Karpas-422 (cell line): ENCODE measurements around the gene CWC27. TPM values are rescaled to one million over a fixed set of nuclear protein-coding genes. Genes with fewer than 3 reads are reported as not detected.

Experiments used
- DNase-seq: peaks from one replicate; pipeline ENCODE4 v3.0.0-alpha.2; 2015
- H2AFZ ChIP-seq: fragments of 200-600 bp; sonication (generic); 2 replicates; pipeline ENCODE4 v1.6.1; 2014; ENCODE audit warnings: antibody characterized with exemption, low read length, mixed read lengths
- H3K27ac ChIP-seq: fragments of 200-600 bp; sonication (generic); 2 replicates; pipeline ENCODE4 v1.5.1; 2014; ENCODE audit warnings: mild to moderate bottlenecking, low read length, moderate library complexity
- H3K27me3 ChIP-seq: fragments of 200-600 bp; sonication (generic); 2 replicates; pipeline ENCODE4 v1.6.1; 2014; ENCODE audit warnings: low read length, mixed read lengths
- H3K36me3 ChIP-seq: fragments of 200-600 bp; sonication (generic); 2 replicates; pipeline ENCODE4 v1.6.1; 2014; ENCODE audit warnings: low read length, mixed read lengths; ENCODE audit not compliant: insufficient read depth
- H3K4me1 ChIP-seq: fragments of 200-600 bp; sonication (generic); 2 replicates; pipeline ENCODE4 v1.6.1; 2014; ENCODE audit warnings: mild to moderate bottlenecking, low read length, mixed read lengths
- H3K4me2 ChIP-seq: fragments of 200-600 bp; sonication (generic); 2 replicates; pipeline ENCODE4 v1.6.1; 2014; ENCODE audit warnings: low read length, low read depth, mild to moderate bottlenecking; ENCODE audit not compliant: poor library complexity, severe bottlenecking
- H3K4me3 ChIP-seq: fragments of 200-600 bp; sonication (generic); 2 replicates; pipeline ENCODE4 v1.5.1; 2014; ENCODE audit warnings: mild to moderate bottlenecking, antibody characterized with exemption, low read length, mixed read lengths
- H3K79me2 ChIP-seq: fragments of 200-600 bp; sonication (generic); 2 replicates; pipeline ENCODE4 v1.6.1; 2014; ENCODE audit warnings: mild to moderate bottlenecking, low read length, mixed read lengths
- H3K9ac ChIP-seq: fragments of 200-600 bp; sonication (generic); 2 replicates; pipeline ENCODE4 v1.6.0; 2014; ENCODE audit warnings: low read length
- H3K9me2 ChIP-seq: fragments of 200-600 bp; sonication (generic), shearing (Covaris generic); replicated peaks from 2 replicates; pipeline ENCODE4 v1.6.0; 2014; ENCODE audit warnings: mild to moderate bottlenecking, low read length, moderate library complexity; ENCODE audit not compliant: insufficient read depth
- H3K9me3 ChIP-seq: fragments of 300-700, 200-600 bp; sonication (generic); 2 replicates; pipeline ENCODE4 v1.6.1; 2014; ENCODE audit warnings: low read length, mixed read lengths
- H4K20me1 ChIP-seq: fragments of 200-600 bp; sonication (generic); 2 replicates; pipeline ENCODE4 v1.6.1; 2014; ENCODE audit warnings: mild to moderate bottlenecking, antibody characterized with exemption, low read length, low read depth; ENCODE audit not compliant: insufficient read depth
- total RNA-seq: library from RNA; depleted of rRNA; stranded (reverse); fragments of >200 nt; shearing (Covaris generic); gene quantifications from 2 replicates; pipeline ENCODE4 v1.2.3, GENCODE V29; 2014; ENCODE audit warnings: low replicate concordance; rRNA removed

The CWC27 gene, protein sequence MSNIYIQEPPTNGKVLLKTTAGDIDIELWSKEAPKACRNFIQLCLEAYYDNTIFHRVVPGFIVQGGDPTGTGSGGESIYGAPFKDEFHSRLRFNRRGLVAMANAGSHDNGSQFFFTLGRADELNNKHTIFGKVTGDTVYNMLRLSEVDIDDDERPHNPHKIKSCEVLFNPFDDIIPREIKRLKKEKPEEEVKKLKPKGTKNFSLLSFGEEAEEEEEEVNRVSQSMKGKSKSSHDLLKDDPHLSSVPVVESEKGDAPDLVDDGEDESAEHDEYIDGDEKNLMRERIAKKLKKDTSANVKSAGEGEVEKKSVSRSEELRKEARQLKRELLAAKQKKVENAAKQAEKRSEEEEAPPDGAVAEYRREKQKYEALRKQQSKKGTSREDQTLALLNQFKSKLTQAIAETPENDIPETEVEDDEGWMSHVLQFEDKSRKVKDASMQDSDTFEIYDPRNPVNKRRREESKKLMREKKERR
- total RNA-seq, result 19.5 and 24.5 TPM in 2 replicates

DNA sequence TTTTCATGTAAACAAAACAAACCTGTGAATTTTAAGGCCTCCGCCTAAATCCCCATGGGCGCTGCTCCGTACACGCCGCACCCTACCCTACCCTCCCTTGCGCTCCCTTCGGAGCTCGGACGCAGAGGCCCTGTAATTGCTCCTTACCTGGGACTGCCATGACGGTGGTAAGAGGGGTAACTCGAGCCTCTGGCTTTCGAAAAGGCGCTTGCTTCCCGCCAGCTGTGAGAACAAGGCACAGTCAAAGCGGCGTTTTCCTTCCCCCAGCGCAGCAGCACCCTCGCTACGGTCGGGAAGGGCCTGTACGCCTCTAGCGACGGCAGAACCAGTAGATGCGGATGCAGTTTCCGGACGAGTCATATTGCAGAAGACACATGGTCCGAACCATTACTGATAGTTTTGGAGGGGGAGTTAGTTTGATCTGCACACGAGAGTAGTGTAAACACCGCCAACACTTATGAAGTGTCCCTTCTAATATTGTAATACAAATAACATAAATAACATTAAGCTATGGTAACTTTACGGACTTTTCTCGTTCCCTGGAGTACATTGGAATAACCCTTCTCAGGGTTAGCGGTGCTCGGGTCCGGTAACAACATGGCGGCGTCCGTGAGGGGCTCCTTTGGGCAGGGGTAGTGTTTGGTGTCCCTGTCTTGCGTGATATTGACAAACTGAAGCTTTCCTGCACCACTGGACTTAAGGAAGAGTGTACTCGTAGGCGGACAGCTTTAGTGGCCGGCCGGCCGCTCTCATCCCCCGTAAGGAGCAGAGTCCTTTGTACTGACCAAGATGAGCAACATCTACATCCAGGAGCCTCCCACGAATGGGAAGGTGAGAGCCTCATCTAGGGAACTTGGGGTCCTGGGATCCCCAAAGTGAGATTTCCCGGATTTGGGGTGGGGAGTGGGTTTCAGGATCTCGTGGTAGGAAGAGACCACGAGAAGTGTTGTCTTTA lies at the start of gene CWC27, which contains the start of gene SREK1IP1:
TSS of gene CWC27 (plus strand) at position 573 of the 955 bp plus-strand sequence. CDS start at position 790, 217 bp downstream.
TSS of gene SREK1IP1 (minus strand) at position 334 of the 955 bp plus-strand sequence. CDS start at position 160, 174 bp downstream.
- Histone ChIP-seq H3K9me3 (no peaks in the 10 kb centered on the region), H3K9me2 (no peaks in the 10 kb centered on the region), H2AFZ (peak within 1 kb of the TSS; percentile 38), H3K36me3 (peaks cover 28% of the 10 kb centered on the region; the same call in 1 of the 2 replicates), H3K4me1 (peaks cover 56% of the 10 kb centered on the region), H3K79me2 (peaks cover 94% of the 10 kb centered on the region), H3K9ac (peak within 1 kb of the TSS; percentile 87), H3K4me2 (peak within 1 kb of the TSS; percentile 94), H4K20me1 (no peaks in the 10 kb centered on the region), H3K27me3 (no peaks in the 10 kb centered on the region), H3K27ac (peak within 1 kb of the TSS; percentile 71), H3K4me3 (peak within 1 kb of the TSS; percentile 81)
- peak; percentile 96 for DNase-seq

DNA sequence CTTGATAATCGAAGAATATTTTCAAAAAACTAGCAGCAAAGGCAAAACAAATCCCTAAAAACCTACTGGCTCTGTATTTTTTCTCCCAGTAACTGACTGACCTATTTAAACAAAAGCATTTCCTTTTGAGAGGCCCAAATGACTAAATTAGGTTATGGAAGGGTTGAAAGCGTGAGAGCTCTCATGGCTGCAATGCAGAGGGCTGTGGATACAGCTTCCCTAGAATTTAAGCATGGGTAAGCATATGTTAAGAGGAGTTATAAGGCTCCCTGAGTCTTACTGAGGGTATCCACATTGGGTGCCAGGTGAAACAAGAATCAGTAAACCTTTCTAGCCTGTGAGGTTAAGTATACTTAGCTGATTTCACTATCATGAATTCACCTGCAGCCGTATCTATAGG lies 46.1 kb upstream of the CWC27 start:
- Histone ChIP-seq H3K27ac (no peak overlapping the region), H3K79me2 (no peaks in the 10 kb centered on the region), H3K9ac (no peak overlapping the region), H2AFZ (no peak overlapping the region), H3K27me3 (no peaks in the 10 kb centered on the region), H3K4me3 (no peak overlapping the region), H3K4me2 (no peak overlapping the region), H4K20me1 (no peaks in the 10 kb centered on the region), H3K9me3 (no peaks in the 10 kb centered on the region), H3K4me1 (no peaks in the 10 kb centered on the region), H3K9me2 (no peaks in the 10 kb centered on the region), H3K36me3 (peaks cover 16% of the 10 kb centered on the region; the same call in 1 of the 2 replicates)
- DNase-seq, result no peak

DNA sequence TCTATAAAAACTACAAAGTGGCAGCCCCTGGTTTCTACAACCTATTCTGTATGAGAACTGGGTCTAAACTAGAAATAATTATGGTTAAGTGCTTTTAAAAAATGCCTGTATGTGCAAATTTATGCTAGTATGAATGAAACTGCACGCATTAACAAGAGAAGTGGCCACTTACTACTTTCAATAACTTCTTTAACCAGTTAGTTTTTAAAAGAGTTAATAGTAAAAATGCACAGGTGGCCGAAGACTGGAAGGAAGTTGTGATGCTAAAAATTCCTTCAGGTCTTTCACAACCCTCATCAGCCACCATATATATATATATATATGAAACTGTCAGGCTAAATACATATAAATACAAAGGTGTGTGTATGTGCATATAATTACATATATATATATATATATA lies 41.6 kb upstream of the CWC27 start:
- Histone ChIP-seq H3K4me2 (no peak overlapping the region), H3K9me2 (no peaks in the 10 kb centered on the region), H3K9me3 (no peaks in the 10 kb centered on the region), H3K9ac (no peak overlapping the region), H3K36me3 (peaks cover 17% of the 10 kb centered on the region; the same call in 1 of the 2 replicates), H3K4me3 (no peak overlapping the region), H3K79me2 (peaks cover 33% of the 10 kb centered on the region), H4K20me1 (no peaks in the 10 kb centered on the region), H3K27ac (no peak overlapping the region), H2AFZ (no peak overlapping the region), H3K4me1 (no peaks in the 10 kb centered on the region), H3K27me3 (no peaks in the 10 kb centered on the region)
- DNase-seq, result no peak

DNA sequence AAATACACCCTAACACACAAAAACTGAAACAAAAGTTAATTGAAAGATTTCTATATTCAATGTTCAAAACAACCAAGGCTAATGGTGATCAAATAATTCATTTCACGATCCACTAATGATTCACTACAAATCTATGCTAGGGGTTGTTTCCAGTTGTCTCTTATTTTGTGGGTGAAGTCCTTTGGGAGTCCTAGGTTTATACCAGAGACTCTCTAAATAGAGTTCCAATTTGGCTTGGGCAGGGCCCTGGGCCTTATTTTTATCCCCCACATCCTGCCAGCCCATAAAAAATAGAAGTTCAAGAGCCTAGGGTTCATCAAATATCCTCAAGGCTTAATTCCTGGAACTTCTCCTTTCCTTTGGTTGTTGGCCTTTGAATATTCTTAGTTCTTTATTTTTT lies 26.3 kb upstream of the CWC27 start:
- peaks cover 6% of the 10 kb centered on the region for H3K4me1 ChIP-seq
- H3K27me3 ChIP-seq, result no peaks in the 10 kb centered on the region
- H4K20me1 ChIP-seq, result no peaks in the 10 kb centered on the region
- no peak overlapping the region for H3K4me2 ChIP-seq
- no peak for DNase-seq
- H3K9me2 ChIP-seq, result no peaks in the 10 kb centered on the region
- no peak overlapping the region for H3K27ac ChIP-seq
- H3K9ac ChIP-seq, result no peak overlapping the region
- H3K36me3 ChIP-seq, result peaks cover 33% of the 10 kb centered on the region
- H3K9me3 ChIP-seq, result no peaks in the 10 kb centered on the region
- no peak overlapping the region for H2AFZ ChIP-seq
- no peak overlapping the region for H3K4me3 ChIP-seq
- peaks cover 82% of the 10 kb centered on the region for H3K79me2 ChIP-seq

DNA sequence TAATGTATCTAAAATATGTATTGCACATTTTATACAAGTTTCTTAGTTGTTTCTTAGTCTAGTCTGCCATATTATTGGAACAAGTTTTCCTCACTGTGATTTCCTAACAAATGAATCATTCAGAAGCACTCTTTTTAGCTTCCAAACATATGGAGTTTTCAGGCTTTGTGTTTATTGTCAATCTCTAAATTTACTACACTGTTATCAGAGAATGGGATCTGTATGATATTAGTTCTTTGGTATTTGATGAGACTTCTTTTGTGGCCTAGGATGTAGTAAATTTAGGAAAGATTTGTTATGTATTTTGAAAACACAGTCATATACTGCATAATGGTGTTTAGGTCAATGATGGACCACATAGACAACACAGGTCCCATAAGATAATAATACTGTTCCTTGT lies 25.9 kb upstream of the CWC27 start:
- no peak overlapping the region for H2AFZ ChIP-seq
- no peak for DNase-seq
- no peaks in the 10 kb centered on the region for H3K27me3 ChIP-seq
- H3K4me1 ChIP-seq, result peaks cover 6% of the 10 kb centered on the region
- H3K9me3 ChIP-seq, result no peaks in the 10 kb centered on the region
- H3K27ac ChIP-seq, result no peak overlapping the region
- peaks cover 82% of the 10 kb centered on the region for H3K79me2 ChIP-seq
- no peak overlapping the region for H3K9ac ChIP-seq
- no peak overlapping the region for H3K4me3 ChIP-seq
- H3K36me3 ChIP-seq, result peaks cover 33% of the 10 kb centered on the region
- H3K4me2 ChIP-seq, result no peak overlapping the region
- H3K9me2 ChIP-seq, result no peaks in the 10 kb centered on the region
- no peaks in the 10 kb centered on the region for H4K20me1 ChIP-seq

DNA sequence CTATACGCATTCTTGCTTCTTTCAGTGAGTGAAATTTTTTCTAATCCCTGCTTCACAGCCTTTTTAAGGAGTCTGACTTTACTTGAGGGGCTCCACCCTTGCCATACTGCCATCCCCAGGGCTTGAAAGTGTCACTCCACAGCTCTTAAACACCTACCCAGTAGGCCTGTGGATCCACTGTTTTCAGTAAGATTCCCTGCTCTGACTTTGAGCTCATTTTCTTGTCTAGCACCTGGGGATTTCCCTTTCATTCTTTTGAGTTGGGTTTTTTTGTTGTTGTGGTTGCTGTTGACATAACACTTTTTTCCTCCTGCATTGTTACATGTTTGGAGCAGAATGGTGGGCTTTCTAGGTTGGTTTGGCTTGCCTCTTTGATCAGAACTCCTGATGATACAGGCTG lies 23.8 kb upstream of the CWC27 start:
- Histone ChIP-seq H3K4me3 (no peak overlapping the region), H3K27me3 (no peaks in the 10 kb centered on the region), H3K9me2 (no peaks in the 10 kb centered on the region), H4K20me1 (no peaks in the 10 kb centered on the region), H3K79me2 (peaks cover 80% of the 10 kb centered on the region), H3K4me1 (peaks cover 6% of the 10 kb centered on the region), H3K27ac (no peak overlapping the region), H3K9me3 (no peaks in the 10 kb centered on the region), H3K4me2 (no peak overlapping the region), H2AFZ (no peak overlapping the region), H3K9ac (no peak overlapping the region), H3K36me3 (peaks cover 13% of the 10 kb centered on the region)
- DNase-seq, result no peak

DNA sequence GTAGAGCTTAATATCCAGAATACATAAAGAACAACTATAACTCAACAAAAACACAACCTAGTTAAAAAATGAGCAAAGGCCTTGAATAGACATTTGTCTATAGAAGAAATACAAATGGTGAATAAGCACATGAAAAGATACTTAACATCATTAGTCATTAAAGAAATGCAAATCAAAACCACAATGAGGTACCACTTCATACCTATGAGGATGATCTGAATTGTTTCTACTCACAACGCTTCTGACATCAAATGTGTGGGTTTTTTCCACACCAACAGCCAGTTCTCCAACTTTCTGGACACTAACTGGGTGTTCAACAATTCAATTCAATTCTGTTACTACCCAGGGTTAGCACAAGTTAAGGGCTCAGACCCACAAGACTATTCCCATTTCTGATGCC lies 22.3 kb upstream of the CWC27 start:
- no peaks in the 10 kb centered on the region for H3K9me3 ChIP-seq
- no peak overlapping the region for H3K9ac ChIP-seq
- no peak for DNase-seq
- no peak overlapping the region for H3K4me2 ChIP-seq
- no peaks in the 10 kb centered on the region for H4K20me1 ChIP-seq
- H3K36me3 ChIP-seq, result no peaks in the 10 kb centered on the region
- no peaks in the 10 kb centered on the region for H3K9me2 ChIP-seq
- H3K4me3 ChIP-seq, result no peak overlapping the region
- H3K27ac ChIP-seq, result no peak overlapping the region
- peaks cover 85% of the 10 kb centered on the region for H3K79me2 ChIP-seq
- no peaks in the 10 kb centered on the region for H3K27me3 ChIP-seq
- peaks cover 6% of the 10 kb centered on the region for H3K4me1 ChIP-seq
- H2AFZ ChIP-seq, result no peak overlapping the region

DNA sequence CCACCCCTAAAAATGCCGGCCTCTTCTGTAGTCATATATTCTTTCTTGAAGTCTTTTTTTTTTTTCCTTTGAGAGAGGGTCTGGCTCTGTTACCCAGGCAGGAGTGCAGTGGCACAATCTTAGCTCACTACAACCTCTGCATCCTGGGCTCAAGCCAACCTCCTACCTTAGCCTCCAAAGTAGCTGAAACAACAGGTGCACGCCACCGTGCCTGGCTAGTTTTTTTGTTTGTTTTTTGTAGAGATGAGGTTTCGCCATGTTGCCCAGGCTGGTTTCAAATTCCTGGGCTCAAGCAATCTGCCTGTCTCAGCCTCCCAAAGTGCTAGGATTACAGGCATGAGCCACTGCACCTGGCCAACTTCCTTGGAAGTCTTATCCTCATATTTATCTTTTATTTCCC lies 19.3 kb upstream of the CWC27 start:
- Histone ChIP-seq H3K9me2 (no peaks in the 10 kb centered on the region), H3K27ac (no peak overlapping the region), H3K4me1 (peaks cover 6% of the 10 kb centered on the region)

More for the DNA sequence above, 19.3 kb upstream of the CWC27 start:
- Histone ChIP-seq H3K27me3 (no peaks in the 10 kb centered on the region), H3K4me2 (no peak overlapping the region), H4K20me1 (no peaks in the 10 kb centered on the region), H3K36me3 (peaks cover 13% of the 10 kb centered on the region; the same call in 1 of the 2 replicates), H3K4me3 (no peak overlapping the region), H3K9me3 (no peaks in the 10 kb centered on the region), H2AFZ (no peak overlapping the region), H3K79me2 (peaks cover 81% of the 10 kb centered on the region), H3K9ac (no peak overlapping the region)
- no peak for DNase-seq
